ENCODE measurements around the gene STK38L. TPM values are rescaled to one million over a fixed set of nuclear protein-coding genes. Genes with fewer than 3 reads are reported as not detected.

Gene STK38L
- total RNA-seq, 3 donors from 2014 or later, result 45.2 to 69.4 (median 53.6) TPM

DNA sequence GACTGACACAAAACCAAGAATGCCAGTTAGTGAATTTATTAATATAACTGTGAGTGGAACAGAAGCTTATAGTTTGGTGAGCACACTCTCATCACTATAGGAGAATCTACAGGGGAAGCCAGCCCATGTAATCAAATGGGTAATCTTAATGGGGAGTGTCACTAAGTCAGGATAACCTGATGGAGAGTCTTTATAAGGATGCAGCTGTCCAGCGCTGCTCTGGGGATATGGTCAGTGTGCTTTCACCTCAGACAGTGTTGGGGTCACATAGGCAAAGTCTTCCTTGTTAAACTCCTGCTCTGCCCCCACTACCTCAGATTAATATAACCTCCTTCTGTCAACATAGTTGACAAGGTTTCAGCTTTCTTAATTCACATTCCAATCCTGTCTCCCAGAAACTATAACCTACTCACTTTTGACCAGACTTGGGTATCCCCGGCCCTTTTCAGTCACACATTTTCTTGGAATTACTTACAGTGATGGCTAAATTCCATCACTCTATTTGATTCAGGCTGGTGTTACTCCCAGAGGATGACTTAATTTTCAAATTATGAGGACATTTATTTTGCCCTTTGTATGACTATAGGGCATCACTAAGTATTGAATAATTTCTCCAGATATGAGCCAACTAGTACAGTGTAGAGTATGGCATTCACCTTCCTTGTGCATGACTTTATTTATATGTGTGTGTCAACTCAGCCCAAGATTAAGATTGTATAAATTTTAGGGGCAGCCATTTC lies 13.2 kb downstream of the STK38L start:
- ATAC-seq, result no peak
- intact Hi-C loops (cut with DNase I, micrococcal nuclease), result no loop called here

DNA sequence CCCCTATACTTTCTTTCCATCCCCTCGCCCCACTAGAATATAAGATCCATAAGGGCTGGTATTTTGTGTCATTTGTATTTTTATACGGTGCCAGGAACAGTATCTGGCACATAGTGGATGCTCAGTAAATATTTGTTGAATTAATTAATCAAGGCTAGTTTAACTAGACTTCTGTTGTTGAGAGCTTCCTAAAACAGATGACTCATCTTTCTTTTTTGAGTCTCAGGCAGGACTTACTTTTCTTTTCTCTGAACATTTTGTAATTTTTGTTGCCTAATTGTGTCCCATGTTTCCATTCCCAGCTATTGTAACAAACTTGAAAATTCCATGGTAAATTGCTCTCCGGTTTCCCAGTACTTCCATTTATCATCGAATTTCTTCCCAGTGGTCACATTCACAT lies 16.7 kb downstream of the STK38L start:
- Histone ChIP-seq H3K4me1 (ENCODE audit: low read depth) (peaks cover 8% of the 10 kb centered on the region), H3K9me3 (no peaks in the 10 kb centered on the region), H3K36me3 (ENCODE audit: low read depth) (no peaks in the 10 kb centered on the region), H3K4me3 (no peak overlapping the region)
- TF ChIP-seq, protein P1, sequence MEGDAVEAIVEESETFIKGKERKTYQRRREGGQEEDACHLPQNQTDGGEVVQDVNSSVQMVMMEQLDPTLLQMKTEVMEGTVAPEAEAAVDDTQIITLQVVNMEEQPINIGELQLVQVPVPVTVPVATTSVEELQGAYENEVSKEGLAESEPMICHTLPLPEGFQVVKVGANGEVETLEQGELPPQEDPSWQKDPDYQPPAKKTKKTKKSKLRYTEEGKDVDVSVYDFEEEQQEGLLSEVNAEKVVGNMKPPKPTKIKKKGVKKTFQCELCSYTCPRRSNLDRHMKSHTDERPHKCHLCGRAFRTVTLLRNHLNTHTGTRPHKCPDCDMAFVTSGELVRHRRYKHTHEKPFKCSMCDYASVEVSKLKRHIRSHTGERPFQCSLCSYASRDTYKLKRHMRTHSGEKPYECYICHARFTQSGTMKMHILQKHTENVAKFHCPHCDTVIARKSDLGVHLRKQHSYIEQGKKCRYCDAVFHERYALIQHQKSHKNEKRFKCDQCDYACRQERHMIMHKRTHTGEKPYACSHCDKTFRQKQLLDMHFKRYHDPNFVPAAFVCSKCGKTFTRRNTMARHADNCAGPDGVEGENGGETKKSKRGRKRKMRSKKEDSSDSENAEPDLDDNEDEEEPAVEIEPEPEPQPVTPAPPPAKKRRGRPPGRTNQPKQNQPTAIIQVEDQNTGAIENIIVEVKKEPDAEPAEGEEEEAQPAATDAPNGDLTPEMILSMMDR (IDR thresholded peaks at IDR 0.05), result no peak
- intact Hi-C loops (cut with DNase I, micrococcal nuclease), result no loop called here
- ATAC-seq, result peak; percentile 25
- DNase-seq, result no peak

More for the DNA sequence above, 13.2 kb downstream of the STK38L start:
- no peaks in the 10 kb centered on the region for H3K9me3 ChIP-seq
- no peak overlapping the region for H3K4me3 ChIP-seq
- TF ChIP-seq, protein P1 (IDR thresholded peaks at IDR 0.05), result no peak
- H3K4me1 ChIP-seq (ENCODE audit: low read depth), result peaks cover 19% of the 10 kb centered on the region
- no peak for DNase-seq
- H3K36me3 ChIP-seq (ENCODE audit: low read depth), result no peaks in the 10 kb centered on the region

DNA sequence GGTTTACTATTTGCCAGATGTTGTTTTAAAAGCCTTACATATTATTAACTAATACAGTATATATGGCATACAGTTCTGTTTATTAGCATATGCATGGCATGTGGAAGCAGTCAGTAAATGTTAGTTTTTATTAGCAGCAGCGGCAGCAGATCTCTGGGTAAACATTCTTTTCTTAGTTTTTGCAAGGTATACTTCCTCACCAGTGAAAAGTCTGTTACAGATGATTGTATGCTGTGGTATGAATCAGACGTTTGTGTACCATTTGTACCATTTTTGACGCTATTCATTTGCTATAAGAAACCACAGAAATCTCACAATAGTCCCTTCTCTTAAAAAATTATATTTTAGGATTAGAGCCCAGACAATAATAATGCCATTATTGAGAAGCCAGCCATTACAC lies 17.8 kb downstream of the STK38L start:
- ATAC-seq (peak; percentile 15), DNase-seq (no peak)
- intact Hi-C loops (cut with DNase I, micrococcal nuclease), result no loop called here

DNA sequence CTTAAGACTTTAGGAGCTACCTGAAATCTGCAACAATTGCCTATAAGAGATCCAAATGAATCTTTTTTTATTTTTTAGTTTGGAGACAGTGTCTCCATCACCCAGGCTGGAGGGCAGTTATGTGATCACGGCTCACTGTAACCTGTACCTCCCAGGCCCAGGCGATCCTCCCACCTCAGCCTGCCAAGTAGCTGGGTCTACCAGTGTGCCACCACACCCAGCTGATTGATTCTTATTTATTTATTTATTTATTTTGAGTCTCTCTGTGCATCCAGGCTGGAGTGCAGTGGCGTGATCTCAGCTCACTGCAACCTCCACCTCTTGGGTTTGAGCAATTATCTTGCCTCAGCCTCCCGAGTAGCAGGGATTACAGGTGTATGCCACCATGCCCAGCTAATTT lies 26.1 kb downstream of the STK38L start:
- intact Hi-C loops (cut with DNase I, micrococcal nuclease), result no loop called here
- ATAC-seq (no peak), DNase-seq (no peak)
- Histone ChIP-seq H3K36me3 (ENCODE audit: low read depth) (no peaks in the 10 kb centered on the region), H3K9me3 (no peaks in the 10 kb centered on the region), H3K4me3 (no peak overlapping the region), H3K4me1 (ENCODE audit: low read depth) (peaks cover 15% of the 10 kb centered on the region)
- TF ChIP-seq, protein P1 (IDR thresholded peaks at IDR 0.05), result no peak

More for the DNA sequence above, 17.8 kb downstream of the STK38L start:
- Histone ChIP-seq H3K4me3 (no peak overlapping the region), H3K9me3 (no peaks in the 10 kb centered on the region), H3K4me1 (ENCODE audit: low read depth) (peaks cover 8% of the 10 kb centered on the region), H3K36me3 (ENCODE audit: low read depth) (no peaks in the 10 kb centered on the region)
- TF ChIP-seq, protein P1 (IDR thresholded peaks at IDR 0.05), result no peak

DNA sequence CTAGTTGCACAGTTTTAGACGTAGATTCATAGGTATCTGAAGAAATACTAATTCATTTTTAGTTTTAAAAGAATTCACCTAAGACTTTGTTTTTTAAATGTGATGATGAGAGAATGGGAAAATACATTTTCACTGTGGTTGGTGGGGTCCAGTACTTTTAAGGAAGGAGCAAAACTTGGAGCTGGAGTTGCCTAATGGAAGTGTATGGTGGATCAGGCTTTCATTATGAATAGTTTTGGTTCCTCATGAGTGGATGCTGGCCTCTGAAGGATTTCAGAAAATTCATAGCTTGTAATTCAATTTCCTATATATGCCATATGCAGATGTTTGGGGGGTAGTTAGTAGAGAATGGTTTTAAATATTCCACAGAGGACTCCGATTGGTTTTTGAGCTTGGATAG lies 27.1 kb downstream of the STK38L start:
- intact Hi-C loops (cut with DNase I, micrococcal nuclease), result no loop called here
- Histone ChIP-seq H3K9me3 (no peaks in the 10 kb centered on the region), H3K4me1 (ENCODE audit: low read depth) (peaks cover 23% of the 10 kb centered on the region), H3K4me3 (no peak overlapping the region), H3K36me3 (ENCODE audit: low read depth) (no peaks in the 10 kb centered on the region)
- TF ChIP-seq, protein P1 (IDR thresholded peaks at IDR 0.05), result no peak
- DNase-seq (no peak), ATAC-seq (no peak)

Data from mucosa of descending colon (tissue), 3 donors.